ENCODE measurements around the gene SNAP29.

GRCh38 chr22:20866736-20867135 lies 7.9 kb downstream of the SNAP29 start:
- no peak for TF ChIP-seq EZH2 (optimal IDR thresholded peaks at IDR 0.05; ENCODE audit: low read depth, low read length)
- TF ChIP-seq EZH2phosphoT487 (IDR thresholded peaks at IDR 0.05; ENCODE audit: low read length), result no peak
- no peak for TF ChIP-seq CTCF (IDR thresholded peaks at IDR 0.05; ENCODE audit: low read length)

All from MM.1S (cell line).